GM23248 (cell line): ENCODE results near the gene HSBP1L1. TPM values are rescaled to one million over a fixed set of nuclear protein-coding genes. Genes with fewer than 3 reads are reported as not detected.

Experiments used
- DNase-seq: peaks from one replicate; pipeline ENCODE4 v3.0.0-alpha.2; 2015
- H2AFZ ChIP-seq: fragments of 200-600 bp; sonication (generic); 2 replicates; pipeline ENCODE4 v1.6.1; 2016; ENCODE audit warnings: antibody characterized with exemption
- H3F3A ChIP-seq: fragments of 200-600 bp; sonication (generic); 2 replicates; pipeline ENCODE4 v1.6.1; 2016; ENCODE audit warnings: mild to moderate bottlenecking, antibody characterized with exemption, mixed run types; ENCODE audit not compliant: insufficient read depth
- H3K27ac ChIP-seq: fragments of 200-600 bp; sonication (generic); 2 replicates; pipeline ENCODE4 v1.5.1; 2016; ENCODE audit warnings: mild to moderate bottlenecking
- H3K27me3 ChIP-seq: fragments of 200-600 bp; sonication (generic); replicated peaks from 2 replicates; pipeline ENCODE4 v1.6.1; 2016; ENCODE audit warnings: mild to moderate bottlenecking; ENCODE audit not compliant: insufficient read depth
- H3K36me3 ChIP-seq: fragments of 200-600 bp; sonication (generic); 2 replicates; pipeline ENCODE4 v1.6.1; 2016; ENCODE audit warnings: low read depth, mild to moderate bottlenecking
- H3K4me1 ChIP-seq: fragments of 200-600 bp; sonication (generic); 2 replicates; pipeline ENCODE4 v1.6.1; 2016; ENCODE audit warnings: mild to moderate bottlenecking; ENCODE audit not compliant: insufficient read depth
- H3K4me2 ChIP-seq: fragments of 200-600 bp; sonication (generic); one replicate; pipeline ENCODE4 v1.6.1; 2016; ENCODE audit warnings: mild to moderate bottlenecking; ENCODE audit not compliant: unreplicated experiment
- H3K4me3 ChIP-seq: fragments of 200-600 bp; sonication (generic); 2 replicates; pipeline ENCODE4 v1.5.1; 2016; ENCODE audit warnings: mild to moderate bottlenecking
- H3K79me2 ChIP-seq: fragments of 200-600 bp; sonication (generic); 2 replicates; pipeline ENCODE4 v1.6.1; 2016; ENCODE audit warnings: mild to moderate bottlenecking; ENCODE audit not compliant: insufficient read depth
- H3K9ac ChIP-seq: fragments of 200-600 bp; sonication (generic); 2 replicates; pipeline ENCODE4 v1.6.1; 2016; ENCODE audit warnings: mild to moderate bottlenecking
- H3K9me2 ChIP-seq: fragments of 200-600 bp; sonication (generic); 2 replicates; pipeline ENCODE4 v1.6.1; 2016; ENCODE audit warnings: mixed run types, mild to moderate bottlenecking, moderate library complexity; ENCODE audit not compliant: insufficient read depth
- H3K9me3 ChIP-seq: fragments of 200-600 bp; sonication (generic); one replicate; pipeline ENCODE4 v1.6.1; 2017; ENCODE audit warnings: low read depth
- H4K20me1 ChIP-seq: fragments of 200-600 bp; sonication (generic); 2 replicates; pipeline ENCODE4 v1.6.0; 2016; ENCODE audit not compliant: insufficient read depth
- EZH2 ChIP-seq: fragments of 200-600 bp; sonication (generic); IDR thresholded peaks from 2 replicates; pipeline ENCODE4 v1.6.1; 2018; ENCODE audit warnings: antibody characterized with exemption, mild to moderate bottlenecking; ENCODE audit not compliant: insufficient read depth, poor library complexity, severe bottlenecking
- EZH2phosphoT487 ChIP-seq: fragments of 200-600 bp; sonication (generic); IDR thresholded peaks from 2 replicates; pipeline ENCODE4 v1.6.1; 2018; ENCODE audit warnings: antibody characterized with exemption, moderate library complexity, mild to moderate bottlenecking, low read depth; ENCODE audit not compliant: insufficient read depth
- WGBS, 2 experiments: methylation state at CpG; one replicate each; pipeline ENCODE4 v1.1.6; 2015 to 2017; ENCODE audit warnings: low lambda C conversion rate in 2 of 2, low coverage in 1 of 2; ENCODE audit errors: missing lambda C conversion rate in 2 of 2; 5-methylcytosine and 5-hydroxymethylcytosine counted together
- in situ Hi-C: fragments of 300-500 bp; cut with MboI; formaldehyde crosslinking; loops from 2 replicates; pipeline ENCODE4 v1.15.0; 2020
- polyA plus RNA-seq: library from polyadenylated mRNA; unstranded; fragments of >200 nt; fragmentation: Nextera tagmentation; extraction: Ambion mirVana; gene quantifications from 2 replicates; pipeline ENCODE4 v1.2.1, GENCODE V29; 2016
- total RNA-seq: library from RNA; depleted of rRNA; stranded (reverse); fragments of >200 nt; shearing (Covaris generic); gene quantifications from 2 replicates; pipeline ENCODE4 v1.2.3, GENCODE V29; 2014

Gene HSBP1L1
- total and polyA plus RNA-seq, 2 experiments from 2014 or later = 6.8 to 27.0 TPM

GRCh38 chr18:79930020-79930642, 34.3 kb upstream of the HSBP1L1 start:
- Histone ChIP-seq H3K9me3 (peaks cover 10% of the 10 kb centered on the region), H3K79me2 (peaks cover 91% of the 10 kb centered on the region), H2AFZ (no peak overlapping the region), H3K27ac (no peak overlapping the region), H3K9ac (no peak overlapping the region), H3K27me3 (no peaks in the 10 kb centered on the region), H3K4me2 (no peak overlapping the region), H3K9me2 (no peaks in the 10 kb centered on the region), H3K4me1 (no peaks in the 10 kb centered on the region), H3K4me3 (no peak overlapping the region), H3F3A (peaks cover 16% of the 10 kb centered on the region; the same call in 1 of the 2 replicates), H4K20me1 (peaks cover 6% of the 10 kb centered on the region), H3K36me3 (peaks cover 26% of the 10 kb centered on the region)
- in situ Hi-C loops = no loop called here
- WGBS, 2 experiments = 94 to 99% methylated on average over 2 of the region's 2 CpGs
- DNase-seq = no peak
- TF ChIP-seq EZH2 = no peak
- TF ChIP-seq EZH2phosphoT487 = no peak

GRCh38 chr18:79931475-79931874, 33.0 kb upstream of the HSBP1L1 start:
- no peak for DNase-seq
- Histone ChIP-seq H3K9me2 (no peaks in the 10 kb centered on the region), H3K27me3 (no peaks in the 10 kb centered on the region), H4K20me1 (peaks cover 6% of the 10 kb centered on the region), H3K36me3 (peaks cover 32% of the 10 kb centered on the region), H3K4me2 (no peak overlapping the region), H3K79me2 (peaks cover 100% of the 10 kb centered on the region), H3K9ac (no peak overlapping the region), H3K4me1 (no peaks in the 10 kb centered on the region), H2AFZ (no peak overlapping the region), H3K9me3 (peaks cover 10% of the 10 kb centered on the region), H3K27ac (no peak overlapping the region), H3K4me3 (no peak overlapping the region), H3F3A (peaks cover 16% of the 10 kb centered on the region; the same call in 1 of the 2 replicates)
- no peak for TF ChIP-seq EZH2
- TF ChIP-seq EZH2phosphoT487 = no peak
- 96% methylated on average over 2 of the region's 2 CpGs for WGBS, 2 experiments
- in situ Hi-C loops = no loop called here

- H3K79me2 ChIP-seq = peaks cover 100% of the 10 kb centered on the region
- H3K36me3 ChIP-seq = peaks cover 32% of the 10 kb centered on the region
- TF ChIP-seq EZH2 (no peak), EZH2phosphoT487 (no peak)
- in situ Hi-C loops = no loop called here
- H3K27me3 ChIP-seq = no peaks in the 10 kb centered on the region
- peaks cover 10% of the 10 kb centered on the region for H3K9me3 ChIP-seq
- H4K20me1 ChIP-seq = peaks cover 9% of the 10 kb centered on the region
- no peak overlapping the region for H3K27ac ChIP-seq
- no peaks in the 10 kb centered on the region for H3K4me1 ChIP-seq
- no peak overlapping the region for H3K4me3 ChIP-seq
- no peak overlapping the region for H2AFZ ChIP-seq
- no peak overlapping the region for H3K9ac ChIP-seq
- peaks cover 16% of the 10 kb centered on the region; the same call in 1 of the 2 replicates for H3F3A ChIP-seq
- H3K4me2 ChIP-seq = no peak overlapping the region
- H3K9me2 ChIP-seq = no peaks in the 10 kb centered on the region
- no peak for DNase-seq
- WGBS, 2 experiments = 96 to 97% methylated on average over 3 of the region's 3 CpGs
Measured at GRCh38 chr18:79932907-79933306, 31.5 kb upstream of the HSBP1L1 start.

GRCh38 chr18:79933765-79934164, 30.7 kb upstream of the HSBP1L1 start:
- 92 to 95% methylated on average over 10 of the region's 10 CpGs for WGBS, 2 experiments
- TF ChIP-seq EZH2 (no peak), EZH2phosphoT487 (no peak)
- H3K27me3 ChIP-seq = no peaks in the 10 kb centered on the region
- peaks cover 16% of the 10 kb centered on the region; the same call in 1 of the 2 replicates for H3F3A ChIP-seq
- H4K20me1 ChIP-seq = peaks cover 10% of the 10 kb centered on the region
- H3K27ac ChIP-seq = no peak overlapping the region
- in situ Hi-C loops = no loop called here
- DNase-seq = no peak
- no peak overlapping the region for H3K9ac ChIP-seq
- H3K4me1 ChIP-seq = no peaks in the 10 kb centered on the region
- H3K36me3 ChIP-seq = peaks cover 32% of the 10 kb centered on the region
- H3K79me2 ChIP-seq = peaks cover 100% of the 10 kb centered on the region
- H2AFZ ChIP-seq = no peak overlapping the region
- no peaks in the 10 kb centered on the region for H3K9me2 ChIP-seq
- H3K4me2 ChIP-seq = no peak overlapping the region
- H3K4me3 ChIP-seq = no peak overlapping the region
- peaks cover 10% of the 10 kb centered on the region for H3K9me3 ChIP-seq
